ENCODE measurements around the gene S100A2. TPM values are rescaled to one million over a fixed set of nuclear protein-coding genes. Genes with fewer than 3 reads are reported as not detected.

S100A2 gene
- total and polyA plus RNA-seq, 10 donors = 0.60 to 5.2 (median 0.97) TPM; not detected in 5

GRCh38 chr1:153569465-153569864, 3.8 kb upstream of the S100A2 start:
- Histone ChIP-seq H3K36me3 (no peaks in the 10 kb centered on the region), H3K27me3 (replicated peaks in 1 of 7) (no peaks in the 10 kb centered on the region), H3K4me1 (peaks cover 32 to 73% (median 52%) of the 10 kb centered on the region in 6 donors), H3K9me3 (no peaks in the 10 kb centered on the region), H3K4me3 (no peak overlapping the region), H3K27ac (no peak overlapping the region)
- TF ChIP-seq POLR2AphosphoS5 (IDR thresholded peaks at IDR 0.05) (no peak), POLR2A (IDR thresholded peaks at IDR 0.05) (no peak), CTCF (IDR thresholded peaks at IDR 0.05 in 8 of 11, conservative IDR thresholded peaks at IDR 0.05 in 3 of 11) (no peak)
- intact Hi-C loops (cut with DNase I; ENCODE audit: low total_unique reads) = loop anchor here (5.0 to 10.0 kb wide), 2 partner anchors 37 to 215 kb away; partner anchors contain the start of gene S100A9
- WGBS, 5 donors = 86 to 93% (median 90%) methylated on average over 8 of the region's 8 CpGs
- DNase-seq = no peak

- no peaks in the 10 kb centered on the region for H3K36me3 ChIP-seq
- no peaks in the 10 kb centered on the region for H3K9me3 ChIP-seq
- peak; percentile 94 for DNase-seq
- WGBS, 5 donors = 11 to 19% (median 16%) methylated on average over 24 to 25 of the region's 25 CpGs
- TF ChIP-seq POLR2AphosphoS5 (IDR thresholded peaks at IDR 0.05) (peak; percentile 47 to 68 (median 52)), CTCF (IDR thresholded peaks at IDR 0.05 in 8 of 11, conservative IDR thresholded peaks at IDR 0.05 in 3 of 11) (peak; percentile 94 to 100 (median 99)), POLR2A (IDR thresholded peaks at IDR 0.05) (no peak)
- no peaks in the 10 kb centered on the region for H3K27me3 ChIP-seq (replicated peaks in 1 of 7)
- intact Hi-C loops (cut with DNase I; ENCODE audit: low total_unique reads) = loop anchor here (1.0 to 10.0 kb wide), 3 partner anchors 36 to 214 kb away; partner anchors contain the start of gene S100A9
- H3K27ac ChIP-seq = peak overlapping the region in 2 of 8 donors; percentile 29 to 93
- H3K4me3 ChIP-seq = peak overlapping the region in 4 of 8 donors; percentile 6 to 47 (median 16)
- H3K4me1 ChIP-seq = peaks cover 32 to 67% (median 49%) of the 10 kb centered on the region in 6 donors
These were observed 2.9 kb upstream of the S100A2 start for GRCh38 chr1:153568367-153569099.

GRCh38 chr1:153567621-153568366, 2.1 kb upstream of the S100A2 start:
- no peak for TF ChIP-seq POLR2A (IDR thresholded peaks at IDR 0.05)
- TF ChIP-seq CTCF (IDR thresholded peaks at IDR 0.05 in 8 of 11, conservative IDR thresholded peaks at IDR 0.05 in 3 of 11) = no peak
- TF ChIP-seq POLR2AphosphoS5 (IDR thresholded peaks at IDR 0.05) = no peak
- Histone ChIP-seq H3K4me3 (peak overlapping the region in 1 of 8 donors; percentile 47), H3K9me3 (no peaks in the 10 kb centered on the region), H3K36me3 (no peaks in the 10 kb centered on the region), H3K27ac (peak overlapping the region in 3 of 8 donors; percentile 29 to 93 (median 88)), H3K27me3 (replicated peaks in 1 of 7) (no peaks in the 10 kb centered on the region), H3K4me1 (peaks cover 27 to 62% (median 44%) of the 10 kb centered on the region in 6 donors)
- DNase-seq = peak; percentile 62
- intact Hi-C loops (cut with DNase I; ENCODE audit: low total_unique reads) = loop anchor here (1.0 to 10.0 kb wide), 3 partner anchors 35 to 213 kb away; partner anchors contain the start of gene S100A9
- WGBS, 5 donors = 83 to 91% (median 85%) methylated on average over 22 of the region's 22 CpGs

Measured in spleen (tissue), 11 donors.